Osteoblast (primary cell): Measurements from ENCODE around the gene PSMA5. TPM values are rescaled to one million over a fixed set of nuclear protein-coding genes. Genes with fewer than 3 reads are reported as not detected.

Experiments
- DNase-seq: peaks from one replicate; pipeline ENCODE4 v3.0.0; 2011; ENCODE audit warnings: low spot score, mixed read lengths; ENCODE audit not compliant: insufficient read length; ENCODE audit errors: missing footprints
- H2AFZ ChIP-seq: 2 replicates; pipeline ENCODE4 v1.6.0; 2011; ENCODE audit warnings: mild to moderate bottlenecking, low read length
- H3K27ac ChIP-seq: 2 replicates; pipeline ENCODE4 v1.5.1; 2011; ENCODE audit warnings: mild to moderate bottlenecking, low read depth, low read length, moderate library complexity
- H3K27me3 ChIP-seq: 2 replicates; pipeline ENCODE4 v1.6.0; 2012; ENCODE audit warnings: mild to moderate bottlenecking, control low read depth, inconsistent platforms, low read length, moderate library complexity; ENCODE audit not compliant: insufficient read depth
- H3K36me3 ChIP-seq: 2 replicates; pipeline ENCODE4 v1.5.1; 2011; ENCODE audit warnings: mild to moderate bottlenecking, low read length, control low read depth, moderate library complexity; ENCODE audit not compliant: insufficient read depth
- H3K4me1 ChIP-seq: 2 replicates; pipeline ENCODE4 v1.5.1; 2011; ENCODE audit warnings: mild to moderate bottlenecking, low read length, control low read depth, moderate library complexity; ENCODE audit not compliant: insufficient read depth
- H3K4me2 ChIP-seq: 2 replicates; pipeline ENCODE4 v1.6.0; 2011; ENCODE audit warnings: mild to moderate bottlenecking, low read length; ENCODE audit not compliant: insufficient read depth
- H3K4me3 ChIP-seq: fragments of 200-600 bp; sonication (generic); 3 replicates; pipeline ENCODE4 v1.5.1; 2012; ENCODE audit warnings: mild to moderate bottlenecking, low read length, inconsistent platforms; ENCODE audit not compliant: insufficient read depth
- H3K79me2 ChIP-seq: 2 replicates; pipeline ENCODE4 v1.6.0; 2012; ENCODE audit warnings: mild to moderate bottlenecking, low read length, control low read depth, inconsistent platforms; ENCODE audit not compliant: insufficient read depth
- H3K9me3 ChIP-seq: 2 replicates; pipeline ENCODE4 v1.5.1; 2011; ENCODE audit warnings: low read depth, low read length, control low read depth
- H4K20me1 ChIP-seq: 2 replicates; pipeline ENCODE4 v1.6.0; 2012; ENCODE audit warnings: mild to moderate bottlenecking, low read length, control low read depth; ENCODE audit not compliant: insufficient read depth
- CTCF ChIP-seq: IDR thresholded peaks from 2 replicates; pipeline ENCODE4 v1.5.1; 2011; ENCODE audit warnings: mild to moderate bottlenecking, low read depth, low read length, moderate library complexity; ENCODE audit errors: extremely low read depth
- total RNA-seq: library from RNA; depleted of rRNA; stranded (reverse); fragments of >200 nt; gene quantifications from 2 replicates; pipeline ENCODE4 v1.2.3, GENCODE V29; 2012

PSMA5 gene
- total RNA-seq, 1 donor = 45.6 TPM

GRCh38 chr1:109392788-109393616 is 33.2 kb downstream of the PSMA5 start:
- peaks cover 80% of the 10 kb centered on the region for H3K79me2 ChIP-seq
- peak; percentile 77 for DNase-seq
- H3K9me3 ChIP-seq = no peaks in the 10 kb centered on the region
- TF ChIP-seq CTCF = no peak
- H3K36me3 ChIP-seq = no peaks in the 10 kb centered on the region
- peaks cover 78% of the 10 kb centered on the region for H3K4me1 ChIP-seq
- H3K27ac ChIP-seq = peak overlapping the region; percentile 73
- no peaks in the 10 kb centered on the region for H3K27me3 ChIP-seq
- peak overlapping the region; percentile 79 for H3K4me2 ChIP-seq
- peak overlapping the region; percentile 57 for H3K4me3 ChIP-seq
- H4K20me1 ChIP-seq = no peaks in the 10 kb centered on the region
- peak overlapping the region; percentile 82 for H2AFZ ChIP-seq

- Histone ChIP-seq H3K4me1 (peaks cover 78% of the 10 kb centered on the region), H3K4me2 (peak overlapping the region; percentile 79), H3K27ac (peak overlapping the region; percentile 73), H3K4me3 (peak overlapping the region; percentile 57), H3K9me3 (no peaks in the 10 kb centered on the region), H3K36me3 (no peaks in the 10 kb centered on the region), H3K27me3 (no peaks in the 10 kb centered on the region), H3K79me2 (peaks cover 81% of the 10 kb centered on the region), H4K20me1 (no peaks in the 10 kb centered on the region), H2AFZ (peak overlapping the region; percentile 82)
- no peak for DNase-seq
- no peak for TF ChIP-seq CTCF
These were observed 34.0 kb downstream of the PSMA5 start for GRCh38 chr1:109392037-109392787.

- no peaks in the 10 kb centered on the region for H3K9me3 ChIP-seq
- no peak for DNase-seq
- no peaks in the 10 kb centered on the region for H3K27me3 ChIP-seq
- no peaks in the 10 kb centered on the region for H3K36me3 ChIP-seq
- no peak overlapping the region for H2AFZ ChIP-seq
- TF ChIP-seq CTCF = no peak
- H3K4me2 ChIP-seq = peak overlapping the region; percentile 79
- H3K4me1 ChIP-seq = peaks cover 73% of the 10 kb centered on the region
- peaks cover 79% of the 10 kb centered on the region for H3K79me2 ChIP-seq
- peak overlapping the region; percentile 57 for H3K4me3 ChIP-seq
- peak overlapping the region; percentile 73 for H3K27ac ChIP-seq
- H4K20me1 ChIP-seq = no peaks in the 10 kb centered on the region
These were observed 34.6 kb downstream of the PSMA5 start for GRCh38 chr1:109391626-109392025.

- peak overlapping the region; percentile 57 for H3K4me3 ChIP-seq
- peak; percentile 49 for DNase-seq
- H3K27ac ChIP-seq = peak overlapping the region; percentile 73
- H2AFZ ChIP-seq = no peak overlapping the region
- no peaks in the 10 kb centered on the region for H4K20me1 ChIP-seq
- H3K36me3 ChIP-seq = no peaks in the 10 kb centered on the region
- peaks cover 79% of the 10 kb centered on the region for H3K79me2 ChIP-seq
- H3K4me2 ChIP-seq = peak overlapping the region; percentile 79
- H3K27me3 ChIP-seq = no peaks in the 10 kb centered on the region
- H3K9me3 ChIP-seq = no peaks in the 10 kb centered on the region
- H3K4me1 ChIP-seq = peaks cover 69% of the 10 kb centered on the region
- TF ChIP-seq CTCF = no peak
These were observed 35.1 kb downstream of the PSMA5 start for GRCh38 chr1:109391157-109391556.
